Stimulated activated CD4-positive, alpha-beta T cell treated with anti-CD3 and anti-CD28 coated beads, Interleukin-2, amount 100 ng/mL, for 24 hours (primary cell): ENCODE results near the gene FAM83C.
A peak's percentile ranks its signal among the peaks of the same experiment; 100 is the strongest.

Experiments used
- DNase-seq, 2 donors: peaks; one replicate each; pipeline ENCODE4 v3.0.0-alpha.2; 2020

Gene FAM83C

DNA sequence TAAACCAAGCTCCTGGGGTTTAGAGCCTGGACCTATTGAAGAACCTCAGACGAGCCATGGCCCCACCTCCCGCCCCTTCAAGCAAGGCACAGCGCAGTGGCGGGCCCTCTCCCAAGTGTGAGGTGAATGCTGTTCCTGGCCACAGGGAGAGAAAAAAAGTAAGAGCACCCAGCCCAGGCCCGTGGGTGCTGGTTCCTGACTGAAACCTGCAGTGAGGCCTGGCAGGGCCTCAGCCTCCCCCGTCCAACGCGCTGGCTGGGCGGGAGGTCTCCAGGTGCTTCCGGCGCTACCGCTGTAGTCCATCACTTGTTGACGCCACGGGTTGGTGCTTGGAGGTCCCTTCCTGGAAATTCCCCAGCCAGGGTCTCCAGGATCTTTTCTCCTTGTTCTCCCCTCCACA is 5.5 kb upstream of the FAM83C start:
- DNase-seq = no peak

DNA sequence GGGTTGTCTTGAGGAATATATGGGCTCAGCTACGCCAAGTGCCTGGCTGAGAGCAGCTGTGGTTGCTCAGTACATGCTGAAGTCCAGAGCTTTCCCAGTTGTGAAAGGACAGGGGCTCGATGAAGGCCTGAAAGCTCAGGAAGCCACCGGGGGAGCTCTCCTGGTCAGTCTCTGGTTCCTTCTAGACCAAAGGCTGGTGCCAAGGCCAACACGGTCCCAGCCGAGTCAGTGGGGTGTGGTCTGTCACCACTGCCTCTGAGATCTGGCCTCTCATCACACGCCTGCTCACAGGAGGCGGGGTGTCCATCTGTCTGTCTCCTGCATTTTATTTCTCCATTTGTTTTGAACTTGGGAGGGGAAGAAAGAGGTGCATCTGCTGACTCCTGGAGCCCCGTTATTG is 4.9 kb upstream of the FAM83C start:
- DNase-seq = no peak

DNA sequence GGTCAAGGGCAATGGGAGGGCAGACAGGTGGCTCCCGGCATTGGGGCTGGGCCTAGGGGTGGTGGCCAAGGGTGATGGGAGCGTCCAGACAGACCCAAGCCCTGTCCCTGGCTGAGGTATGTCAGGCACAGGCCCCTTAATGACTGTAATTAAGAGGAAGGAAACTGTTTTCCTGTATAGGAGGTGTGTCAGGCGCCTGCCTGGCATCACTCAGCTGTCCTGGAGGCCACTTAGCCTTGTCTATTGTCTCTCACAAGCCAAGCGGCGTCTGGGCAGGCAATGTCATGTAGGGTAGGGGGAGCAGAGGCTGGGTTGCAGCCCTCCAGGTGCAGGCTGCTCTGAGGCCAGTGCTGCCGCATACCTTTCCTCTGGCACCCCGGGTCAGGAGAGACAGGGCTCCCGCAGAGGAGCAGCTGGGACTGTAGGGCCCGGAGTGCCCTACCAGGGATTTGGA is 3.9 kb upstream of the FAM83C start:
- DNase-seq = no peak

DNA sequence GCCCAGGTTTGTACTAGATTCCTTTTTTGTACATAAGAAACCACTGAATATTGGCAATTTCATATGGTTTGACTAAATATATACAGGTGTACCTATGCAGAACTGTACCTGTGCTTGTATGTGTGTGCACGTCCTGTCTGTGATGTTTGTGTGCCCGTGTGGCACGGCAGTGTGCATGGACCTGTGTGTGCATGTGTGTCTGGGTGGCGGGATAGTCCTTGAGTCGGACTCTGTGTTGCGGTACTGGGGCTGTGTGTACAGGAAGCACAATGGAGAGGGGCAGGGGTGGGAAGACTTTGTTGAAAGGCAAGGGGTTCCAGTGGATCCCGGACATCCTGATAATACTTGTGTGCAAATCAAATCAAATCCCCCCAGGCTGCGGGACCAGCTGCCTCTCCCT is 3.4 kb upstream of the FAM83C start:
- no peak for DNase-seq

DNA sequence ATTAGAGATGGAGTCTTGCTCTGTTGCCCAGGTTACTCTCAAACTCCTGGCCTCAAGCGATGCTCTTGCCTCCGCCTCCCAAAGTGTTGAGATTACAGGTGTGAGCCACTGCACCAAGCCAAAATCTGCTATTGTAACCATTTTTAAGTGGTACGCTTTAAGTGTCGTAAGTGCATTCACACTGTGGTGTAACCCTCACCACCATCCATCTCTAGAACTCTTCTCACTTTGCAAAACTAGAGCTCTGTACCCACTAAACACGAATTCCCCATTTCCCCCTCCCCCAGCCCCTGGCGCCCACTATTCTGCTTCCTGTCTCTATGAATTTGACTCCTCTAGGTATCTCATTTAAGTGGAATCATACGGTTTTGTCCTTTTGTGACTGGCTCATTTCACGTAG is 2.8 kb upstream of the FAM83C start:
- DNase-seq = no peak

DNA sequence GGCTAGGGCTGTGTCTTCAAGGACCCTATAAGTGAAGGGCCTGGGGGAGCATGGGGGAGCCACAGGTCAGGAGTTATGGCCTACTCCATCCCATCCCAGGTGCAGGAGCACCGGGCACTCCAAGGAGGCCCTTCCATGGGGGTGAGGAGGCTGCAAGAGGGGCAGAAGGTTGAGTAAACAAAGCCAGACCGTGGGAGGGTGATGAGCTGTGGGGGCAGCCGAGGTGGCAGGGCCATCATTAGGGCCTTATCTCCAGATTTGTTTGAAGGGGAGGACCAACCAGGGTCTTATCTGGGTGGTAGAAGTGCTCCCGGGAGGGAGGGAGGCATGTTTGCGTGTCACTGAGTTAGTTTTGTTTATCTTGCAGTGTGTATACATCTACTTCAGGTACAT is 2.1 kb upstream of the FAM83C start:
- no peak for DNase-seq

DNA sequence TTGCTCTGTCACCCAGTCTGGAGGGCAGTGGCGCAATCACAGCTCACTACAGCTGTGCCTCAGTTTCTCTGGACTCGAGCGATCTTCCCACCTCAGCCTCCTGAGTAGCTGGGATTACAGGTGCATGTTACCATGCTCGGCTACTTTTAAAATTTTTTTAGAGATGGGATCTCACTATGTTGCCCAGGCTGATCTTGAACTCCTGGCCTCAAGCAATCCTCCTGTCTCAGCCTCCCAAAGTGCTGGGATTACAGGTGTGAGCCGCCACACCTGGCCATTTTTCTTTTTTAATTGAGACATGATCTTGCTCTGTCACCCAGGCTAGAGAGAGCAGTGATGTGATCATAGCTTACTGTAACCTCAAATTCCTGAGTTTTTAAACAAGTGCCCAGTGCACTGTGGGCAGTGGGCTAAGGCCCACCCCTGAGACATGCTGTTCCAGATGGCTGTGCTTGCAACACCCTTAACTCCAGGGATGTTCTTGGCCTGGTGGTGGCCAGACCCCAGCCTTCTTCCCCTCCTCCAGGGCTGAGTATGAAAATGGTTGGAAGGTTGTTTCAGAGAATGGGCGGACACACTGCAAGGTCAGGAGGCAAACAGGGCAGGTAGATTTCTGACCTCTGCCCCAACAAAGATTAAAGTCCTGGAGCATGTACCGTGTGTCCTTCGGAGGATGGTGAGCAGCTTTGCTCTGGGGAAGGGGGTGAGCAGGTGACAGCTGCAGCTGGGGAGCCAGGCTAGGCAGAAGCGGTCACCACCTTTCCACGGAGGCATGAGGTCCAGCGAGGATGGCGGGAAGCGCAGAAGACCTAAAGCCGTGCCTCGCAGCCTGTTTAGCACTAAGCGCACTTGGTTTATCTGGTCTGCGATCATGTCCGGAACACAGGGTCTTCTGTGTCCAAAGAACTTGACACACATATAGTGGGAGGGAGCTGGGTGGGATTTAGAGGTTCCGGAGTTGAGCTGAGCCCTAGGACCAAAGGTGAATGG is 1.4 kb upstream of the FAM83C start:
- DNase-seq = no peak

DNA sequence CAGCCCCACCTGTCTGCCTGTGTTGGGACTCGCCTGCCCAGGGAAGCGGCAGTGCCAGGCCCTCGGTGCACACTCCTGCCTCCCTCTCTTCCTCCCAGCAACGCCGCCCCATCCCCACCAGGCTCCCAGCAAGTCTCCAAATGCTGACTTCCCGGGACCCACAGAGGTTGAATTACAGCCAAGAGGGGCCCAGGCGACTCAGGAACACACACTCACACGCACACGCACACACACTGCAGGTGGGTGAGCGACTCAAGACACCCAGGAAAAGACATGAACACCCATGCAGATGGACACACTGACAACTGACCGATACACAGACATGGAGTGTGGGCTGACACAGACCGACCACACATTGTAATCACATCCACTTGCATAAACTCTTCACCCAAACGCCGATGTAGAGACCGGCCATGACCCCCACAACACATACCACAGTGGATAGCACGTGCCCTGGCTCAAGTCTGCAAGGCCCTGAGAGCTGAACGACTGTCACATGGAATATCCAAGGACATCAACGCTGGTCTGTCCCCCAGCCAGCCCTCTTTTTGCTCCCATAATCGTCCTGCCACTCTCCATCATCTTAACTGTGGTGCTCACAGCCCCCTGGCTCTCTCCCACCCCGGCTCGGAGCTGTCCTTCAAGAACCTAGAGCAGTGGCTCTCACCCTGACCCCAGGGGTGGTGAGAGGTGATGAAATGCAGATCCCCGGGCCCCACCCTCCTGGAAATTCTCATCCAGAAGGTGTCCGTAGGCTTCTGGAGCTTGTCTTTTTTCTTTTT is 470 bp upstream of the FAM83C start:
- no peak for DNase-seq

DNA sequence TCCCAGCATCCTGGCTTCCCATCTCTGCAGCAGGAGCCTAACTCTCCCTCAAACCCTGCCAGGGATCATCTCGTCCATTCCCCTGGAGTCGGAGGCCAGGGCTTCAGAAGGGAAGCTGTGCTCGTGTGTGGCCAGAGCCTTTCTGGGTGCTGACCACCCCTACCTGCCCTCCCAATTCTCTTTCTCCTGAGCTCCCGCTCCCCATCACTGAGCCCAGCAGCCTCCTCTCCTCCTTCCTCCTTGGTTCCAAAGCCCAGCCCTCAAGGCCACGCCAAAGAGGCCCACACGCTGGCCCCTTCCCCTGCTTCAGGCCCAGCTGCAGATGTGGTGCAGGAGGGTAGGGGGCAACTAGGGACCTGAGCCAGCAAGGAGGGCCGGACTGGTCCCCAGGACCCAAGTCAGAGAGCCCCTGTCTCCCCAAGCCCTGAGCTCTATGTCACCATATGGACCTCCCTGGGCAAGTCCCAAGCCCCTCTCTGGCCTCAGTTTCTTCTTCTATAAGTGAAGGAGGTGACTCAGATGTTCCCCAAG is 1.3 kb downstream of the FAM83C start:
- DNase-seq = no peak

DNA sequence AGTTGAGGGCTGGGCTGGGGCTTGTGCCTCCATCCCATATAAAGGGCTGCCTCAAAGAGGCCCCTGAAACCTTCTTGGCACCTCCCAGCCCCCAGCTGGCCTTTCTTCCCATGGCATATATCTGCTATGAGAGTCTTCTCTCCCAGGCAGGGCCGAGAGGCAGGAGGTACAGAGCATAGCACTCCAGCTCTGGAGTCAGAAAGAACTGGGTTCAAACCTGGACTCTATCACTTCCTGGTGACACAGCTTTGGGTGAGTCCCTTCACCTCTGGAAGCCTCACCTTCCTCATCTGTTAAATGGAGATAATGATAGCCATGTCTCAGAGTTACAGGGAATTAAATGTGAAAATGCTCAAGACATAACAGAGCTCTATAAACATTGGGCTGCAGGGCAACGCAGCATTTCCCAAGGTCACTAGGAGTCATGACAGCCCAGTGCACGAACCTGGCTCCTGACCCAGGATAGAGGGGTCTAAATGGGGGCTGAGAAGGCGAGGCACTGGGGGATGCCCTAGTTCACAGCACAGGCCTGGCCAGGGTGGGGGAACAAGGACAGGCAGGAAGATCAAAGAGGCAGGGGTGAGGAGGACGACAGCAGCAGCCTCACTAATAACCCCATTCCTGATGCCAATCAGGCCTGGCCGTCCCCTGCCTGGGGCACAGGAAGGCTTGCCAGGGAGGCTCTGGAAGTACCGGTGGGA is 1.9 kb downstream of the FAM83C start:
- no peak for DNase-seq

DNA sequence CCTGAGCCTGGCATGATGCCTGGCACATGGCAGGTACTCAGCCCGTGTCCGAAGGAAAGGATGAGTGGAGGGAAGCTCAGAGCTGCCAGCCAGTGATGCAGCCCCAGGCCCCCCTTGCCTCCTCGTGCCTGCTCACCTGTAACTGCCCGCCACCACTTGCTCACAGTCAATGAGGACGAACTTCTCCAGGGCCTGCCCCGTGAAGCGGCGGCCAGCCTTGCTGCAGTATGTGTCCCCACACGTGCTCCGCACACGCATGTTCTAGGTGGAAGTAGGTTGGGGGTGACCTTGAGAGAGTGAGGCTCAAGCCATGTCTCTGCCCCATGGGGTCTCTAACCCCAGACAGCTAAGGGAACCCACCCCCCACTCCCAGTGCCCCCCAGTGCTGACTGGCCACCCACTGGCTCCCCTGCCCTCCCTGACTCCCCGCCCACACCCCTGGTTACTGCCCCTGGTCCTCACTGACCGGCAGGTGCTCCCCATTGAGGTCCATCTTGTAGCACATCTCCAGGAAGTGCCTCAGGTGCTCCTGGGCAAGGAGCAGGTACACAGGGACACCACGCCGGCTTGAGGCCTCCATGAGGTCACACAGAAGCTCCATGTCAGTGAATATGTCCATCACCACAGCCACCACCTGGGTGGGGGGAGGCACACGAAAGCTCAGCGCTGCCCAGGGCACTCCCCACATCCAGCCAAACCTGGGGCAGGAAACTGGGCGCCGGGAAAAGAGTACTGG is 3.7 kb downstream of the FAM83C start:
- no peak for DNase-seq

DNA sequence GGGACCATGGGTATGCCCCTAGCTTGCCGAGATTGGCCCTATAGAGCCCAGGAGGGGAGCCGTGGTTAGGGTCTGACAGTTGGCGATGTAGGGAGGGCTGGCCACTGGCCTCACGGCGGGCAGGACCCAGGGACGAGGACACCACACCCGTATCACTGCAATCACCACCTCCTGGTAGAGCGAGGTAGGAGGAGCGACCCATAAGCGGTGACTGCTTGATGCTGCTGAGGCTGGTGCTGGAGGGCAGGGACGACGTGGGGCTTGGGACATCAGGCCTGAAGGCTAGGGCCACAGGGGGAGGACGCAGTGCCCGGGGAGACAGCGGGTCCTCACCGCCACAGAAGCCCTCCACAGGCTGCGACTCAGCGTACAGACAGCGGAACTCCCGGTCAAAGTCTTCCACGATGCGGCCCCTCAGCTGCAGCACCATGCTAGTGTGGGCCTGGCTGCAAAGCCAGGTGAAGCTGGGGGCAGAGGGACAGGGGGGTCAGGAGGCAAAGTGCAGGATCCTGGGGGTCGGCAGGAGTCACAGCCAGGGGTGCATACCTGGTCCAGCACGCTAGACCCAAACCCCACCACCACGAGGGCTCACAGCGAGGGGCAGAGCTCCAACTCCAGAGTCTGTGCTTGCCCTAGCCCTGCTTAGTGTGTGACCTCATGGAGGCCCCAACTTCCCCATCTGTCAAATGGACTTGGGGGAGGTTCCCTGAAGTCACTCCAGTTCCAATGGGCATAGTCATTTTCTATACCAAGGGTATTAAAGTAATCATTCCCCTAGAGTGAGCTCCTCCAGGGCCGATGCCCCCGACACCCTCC is 4.5 kb downstream of the FAM83C start:
- no peak for DNase-seq

DNA sequence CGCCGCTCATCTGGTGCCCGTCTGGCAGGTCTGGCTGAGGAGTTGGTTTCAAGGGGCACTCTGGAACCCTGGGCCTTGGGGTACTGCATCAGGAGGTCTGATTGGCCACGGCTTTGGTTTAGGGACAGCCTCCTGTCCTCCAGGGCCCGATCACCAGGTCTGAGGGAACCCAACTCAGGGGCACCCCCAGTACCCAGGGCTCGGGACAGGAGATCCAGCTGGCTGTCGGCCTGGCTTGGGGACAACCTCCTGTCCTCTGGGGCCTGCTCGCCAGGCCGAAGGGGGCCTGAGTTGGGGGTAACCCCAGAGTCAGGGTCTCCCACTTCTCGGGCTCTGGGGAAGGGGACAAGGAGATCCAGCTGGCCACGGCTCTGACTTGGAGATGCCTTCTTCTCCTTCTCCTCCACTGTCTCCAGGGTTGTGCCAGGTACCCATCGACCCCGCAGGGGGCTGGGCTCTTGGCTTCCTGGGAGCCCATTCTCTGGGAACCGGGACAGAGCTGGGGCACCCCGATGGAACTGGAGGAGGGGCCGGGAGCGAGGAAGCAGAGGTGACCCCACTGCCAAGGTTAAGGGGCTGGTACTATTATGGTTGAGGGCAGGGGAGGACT is 5.2 kb downstream of the FAM83C start:
- DNase-seq = no peak

DNA sequence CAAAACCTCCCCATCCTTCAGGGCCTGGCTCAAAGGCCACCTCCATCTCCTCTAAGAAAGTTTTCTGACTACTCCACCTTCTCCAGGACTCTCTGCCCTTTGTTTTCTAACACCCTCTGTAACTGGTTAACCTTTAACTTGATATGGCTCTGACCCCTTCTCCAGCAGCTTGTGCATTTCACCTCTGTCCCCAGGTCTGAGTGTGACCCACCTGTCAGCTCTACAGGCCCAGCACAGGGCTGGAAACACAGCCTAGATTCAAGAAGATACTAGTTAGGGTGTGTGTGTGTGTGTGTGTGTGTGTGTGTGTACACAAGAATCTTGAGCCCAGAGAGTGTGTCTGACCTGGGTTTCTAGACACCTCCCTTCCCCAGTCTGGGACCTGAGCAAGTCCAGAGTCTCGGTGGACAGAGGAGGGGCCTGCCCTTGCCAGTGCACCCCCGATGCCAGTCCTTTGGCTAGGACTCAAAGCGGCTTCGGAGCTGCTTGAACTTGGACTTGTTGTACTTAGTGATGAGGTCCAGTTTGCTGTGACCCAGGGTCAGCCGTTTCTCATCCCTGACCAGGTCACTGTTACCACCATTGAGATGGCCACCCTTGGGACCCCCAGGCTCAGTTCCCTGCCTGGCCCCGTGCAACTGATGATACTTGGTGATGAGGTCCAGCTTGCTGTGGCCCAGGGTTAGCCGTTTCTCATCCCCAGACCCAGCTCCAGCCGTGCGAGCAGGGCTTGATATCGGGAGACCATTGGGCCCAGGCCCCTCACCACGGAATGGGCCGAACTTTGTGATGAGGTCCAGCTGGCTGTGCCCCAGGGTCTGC is 5.9 kb downstream of the FAM83C start:
- DNase-seq = no peak

DNA sequence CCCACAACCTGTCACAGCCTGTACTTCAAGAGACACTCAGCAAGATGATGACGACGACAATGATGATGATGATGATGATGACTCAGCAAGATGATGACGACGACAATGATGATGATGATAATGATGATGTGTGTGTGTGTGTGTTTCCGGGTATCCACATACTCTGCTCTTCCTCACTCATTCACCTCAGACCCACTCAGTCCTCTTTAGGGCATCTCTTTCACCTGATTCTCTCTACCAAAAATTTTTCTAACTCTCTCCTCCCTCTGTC is 6.5 kb downstream of the FAM83C start:
- DNase-seq = no peak

DNA sequence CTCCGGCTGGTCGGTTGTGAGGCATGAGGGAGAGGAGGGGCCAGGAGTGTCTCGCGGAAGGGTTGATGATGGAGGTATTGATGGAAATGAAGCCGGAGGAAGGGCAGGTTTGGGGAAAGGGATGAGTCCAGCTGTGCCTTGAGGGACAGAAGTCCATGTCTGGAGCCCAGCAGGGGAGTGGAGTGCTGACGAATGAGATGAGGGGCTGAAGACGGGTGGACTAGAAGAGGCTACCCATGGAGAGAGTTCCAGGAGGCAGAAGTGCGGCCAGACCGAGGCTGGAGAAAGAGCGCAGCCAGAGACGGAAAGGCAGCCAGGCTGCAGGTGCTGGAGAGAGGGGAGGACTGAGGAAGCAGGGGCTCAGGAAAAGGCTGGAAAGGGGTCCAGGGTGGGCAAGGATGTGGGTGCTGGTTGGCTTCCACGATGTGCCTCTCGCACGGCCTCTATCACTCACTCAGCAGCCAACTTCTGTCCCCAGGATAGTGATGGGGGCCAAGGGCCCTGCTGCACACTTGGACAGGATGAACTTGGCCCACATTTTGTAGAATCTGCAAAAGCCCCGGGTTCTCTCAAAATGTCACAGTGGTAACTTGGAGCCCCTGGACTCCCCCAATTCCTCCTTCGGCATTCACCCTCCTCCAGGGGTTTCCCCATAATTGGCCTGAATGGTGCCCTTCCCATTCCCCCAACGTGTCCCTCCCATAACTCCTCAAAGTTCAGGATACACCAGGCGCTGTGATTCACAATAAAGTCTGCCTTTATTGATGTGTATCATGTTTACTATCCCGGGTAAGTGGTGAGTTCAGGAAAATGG is 7.0 kb downstream of the FAM83C start:
- no peak for DNase-seq

DNA sequence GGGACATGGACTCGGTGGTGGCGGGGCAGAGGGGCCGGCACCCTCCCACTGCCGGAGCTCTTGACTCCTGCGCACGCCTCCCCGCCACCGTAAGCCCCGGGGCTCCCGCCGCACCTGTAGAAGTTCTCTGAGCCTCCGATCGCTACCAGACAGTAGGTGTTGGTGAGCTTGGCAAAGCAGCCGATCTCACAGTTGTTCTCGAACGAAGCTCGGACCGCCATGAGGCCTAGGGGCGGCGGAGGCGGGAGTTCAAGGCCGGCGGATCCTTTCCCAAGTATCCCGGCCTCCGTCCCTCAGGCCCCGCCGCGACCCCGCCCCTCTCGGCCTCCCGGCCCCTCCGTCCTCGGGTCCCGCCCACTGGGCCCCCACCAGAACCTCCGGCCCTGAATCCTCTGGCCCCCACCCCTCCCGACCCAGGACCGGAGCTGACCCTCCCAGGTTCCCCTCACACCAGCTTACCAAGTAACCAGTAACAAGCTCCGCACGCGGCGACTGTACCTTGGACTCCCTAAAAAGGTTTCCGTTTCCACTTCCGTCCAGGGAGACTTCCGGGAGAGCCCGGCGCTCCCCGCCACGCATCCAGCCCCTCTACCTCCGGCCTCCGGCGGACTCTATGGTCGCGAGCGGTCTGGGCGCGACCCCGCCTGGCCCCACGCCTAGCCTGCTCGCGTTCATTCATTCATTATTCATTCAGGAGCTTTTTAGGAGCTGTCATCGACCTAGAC is 7.8 kb downstream of the FAM83C start, which contains the start of gene EIF6:
Gene EIF6, minus strand, starts transcription at position 506 of the 725 bp plus-strand sequence. Its CDS starts 285 bp downstream, at position 221.
- peak; percentile 82 to 83 for DNase-seq

DNA sequence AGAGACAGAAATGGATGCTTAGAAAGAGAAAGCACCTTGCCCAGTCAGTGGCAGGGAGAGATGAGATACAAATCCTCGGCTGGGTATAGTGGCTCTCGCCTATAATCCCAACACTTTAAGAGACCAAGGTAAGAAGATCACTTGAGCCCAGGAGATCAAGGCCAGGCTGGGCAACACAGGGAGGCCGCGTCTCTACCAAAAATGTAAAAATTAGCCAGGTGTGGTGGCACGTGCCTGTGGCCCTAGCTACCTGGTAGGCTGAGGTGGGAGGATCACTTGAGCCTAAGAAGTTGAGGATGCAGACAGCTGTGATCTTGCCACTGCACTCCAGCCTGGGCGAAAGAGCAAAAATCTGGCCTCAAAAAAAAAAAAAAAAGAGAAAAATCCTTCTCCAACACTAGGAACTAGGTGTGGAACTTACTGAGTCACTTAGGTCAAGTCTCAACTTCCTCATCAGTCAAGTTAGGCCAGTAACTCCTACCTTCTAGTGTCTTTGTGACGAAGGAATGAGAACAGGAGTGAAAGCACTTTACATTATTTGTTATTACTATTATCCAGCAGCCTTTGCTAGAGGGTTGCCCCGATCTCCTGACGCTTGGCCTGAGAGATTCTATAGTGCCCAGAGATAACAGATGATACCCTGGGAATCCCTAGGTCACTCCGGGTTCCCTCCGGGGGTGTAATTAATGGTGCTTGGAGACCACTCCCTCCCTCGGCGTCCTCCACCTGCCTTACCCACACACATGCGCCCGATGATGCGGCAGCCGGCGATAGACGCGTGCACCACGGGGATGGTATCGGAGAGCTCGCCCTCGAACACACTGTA is 8.6 kb downstream of the FAM83C start:
- DNase-seq = no peak
